CD4-positive, alpha-beta T cell treated with Interleukin-17A for 4 hours (primary cell): ENCODE measurements around the gene MALRD1.
"Not testable (repeated sequence)": the region's sequence is repeated elsewhere in the genome, so short reads cannot be mapped to it uniquely, and the experiment has no call there.

Experiments
- DNase-seq: peaks from one replicate; pipeline ENCODE4 v3.0.0-alpha.2; 2020; ENCODE audit warnings: mixed read lengths

Gene MALRD1

GRCh38 chr10:19728376-19728775 is 679.8 kb downstream of the MALRD1 start:
- DNase-seq, result no peak

- no peak for DNase-seq
Measured at GRCh38 chr10:19728964-19729363, 680.4 kb downstream of the MALRD1 start.

GRCh38 chr10:19730167-19730906 is 681.7 kb downstream of the MALRD1 start:
- DNase-seq, result no peak

GRCh38 chr10:19730907-19731217 is 682.3 kb downstream of the MALRD1 start:
- no peak for DNase-seq

GRCh38 chr10:19731560-19731959 is 683.0 kb downstream of the MALRD1 start:
- DNase-seq, result no peak

GRCh38 chr10:19738440-19738839 is 689.8 kb downstream of the MALRD1 start:
- no peak for DNase-seq

- DNase-seq, result not testable (repeated sequence)
Measured at GRCh38 chr10:19739232-19739631, 690.6 kb downstream of the MALRD1 start.

GRCh38 chr10:19742144-19742543 is 693.5 kb downstream of the MALRD1 start:
- not testable (repeated sequence) for DNase-seq

GRCh38 chr10:19745672-19746071 is 697.1 kb downstream of the MALRD1 start:
- no peak for DNase-seq

- DNase-seq, result no peak
Measured at GRCh38 chr10:19749185-19749729, 700.7 kb downstream of the MALRD1 start.

GRCh38 chr10:19750972-19751371 is 702.4 kb downstream of the MALRD1 start:
- DNase-seq, result no peak

GRCh38 chr10:19756919-19757318 is 708.3 kb downstream of the MALRD1 start:
- no peak for DNase-seq

- DNase-seq, result no peak
Measured at GRCh38 chr10:19762026-19762425, 713.4 kb downstream of the MALRD1 start.

- no peak for DNase-seq
Measured at GRCh38 chr10:19764111-19764510, 715.5 kb downstream of the MALRD1 start.

- DNase-seq, result no peak
Measured at GRCh38 chr10:19767876-19768275, 719.3 kb downstream of the MALRD1 start.

GRCh38 chr10:19769826-19770225 is 721.2 kb downstream of the MALRD1 start:
- not testable (repeated sequence) for DNase-seq

- no peak for DNase-seq
Measured at GRCh38 chr10:19772972-19773371, 724.4 kb downstream of the MALRD1 start.

GRCh38 chr10:19775296-19775695 is 726.7 kb downstream of the MALRD1 start:
- no peak for DNase-seq

GRCh38 chr10:19777806-19778205 is 729.2 kb downstream of the MALRD1 start:
- DNase-seq, result no peak

- DNase-seq, result no peak
Measured at GRCh38 chr10:19778996-19779395, 730.4 kb downstream of the MALRD1 start.

- no peak for DNase-seq
Measured at GRCh38 chr10:19782430-19783089, 734.0 kb downstream of the MALRD1 start.

- no peak for DNase-seq
Measured at GRCh38 chr10:19783721-19784120, 735.1 kb downstream of the MALRD1 start.
